Measurements from ENCODE around the gene CDC42BPB.

- no peak for TF ChIP-seq POLR2A (IDR thresholded peaks at IDR 0.05)
- TF ChIP-seq CTCF (IDR thresholded peaks at IDR 0.05) = no peak
These were observed 88.1 kb downstream of the CDC42BPB start for GRCh38 chr14:102969060-102969791.
